Fibroblast of pulmonary artery (primary cell): Measurements from ENCODE around the gene IL6.

ENCODE experiments used
- DNase-seq: peaks from one replicate; pipeline ENCODE4 v3.0.0-alpha.2; 2010; ENCODE audit warnings: low read depth
- H3K4me3 ChIP-seq: replicated peaks from 2 replicates; pipeline ENCODE4 v1.5.1; 2011; ENCODE audit warnings: low read depth, mild to moderate bottlenecking, control low read depth, low read length, moderate library complexity
- CTCF ChIP-seq: IDR thresholded peaks from 2 replicates; pipeline ENCODE4 v1.5.1; 2011; ENCODE audit warnings: mild to moderate bottlenecking, control low read depth, low read length, inconsistent platforms; ENCODE audit errors: missing control alignments

IL6 gene

GRCh38 chr7:22730921-22731654 lies 4.1 kb downstream of the IL6 start:
- TF ChIP-seq CTCF = no peak
- no peak overlapping the region for H3K4me3 ChIP-seq
- DNase-seq = peak; percentile 51

- peak; percentile 17 for DNase-seq
- no peak overlapping the region for H3K4me3 ChIP-seq
- TF ChIP-seq CTCF = no peak
Observed at GRCh38 chr7:22731766-22732165, 4.8 kb downstream of the IL6 start.

- peak; percentile 57 for DNase-seq
- TF ChIP-seq CTCF = peak; percentile 45
- H3K4me3 ChIP-seq = no peak overlapping the region
Observed at GRCh38 chr7:22732556-22733126, 5.6 kb downstream of the IL6 start.

- H3K4me3 ChIP-seq = no peak overlapping the region
- no peak for TF ChIP-seq CTCF
- DNase-seq = no peak
Observed at GRCh38 chr7:22733761-22734160, 6.8 kb downstream of the IL6 start.

- TF ChIP-seq CTCF = no peak
- H3K4me3 ChIP-seq = no peak overlapping the region
- DNase-seq = no peak
Observed at GRCh38 chr7:22743014-22743413, 16.0 kb downstream of the IL6 start.

- TF ChIP-seq CTCF = no peak
- no peak for DNase-seq
- no peak overlapping the region for H3K4me3 ChIP-seq
Observed at GRCh38 chr7:22751341-22751740, 24.3 kb downstream of the IL6 start.
